Left forelimb (tissue), 1 donor: Measurements from ENCODE around the gene RGL4.
"Not testable (repeated sequence)": the region's sequence is repeated elsewhere in the genome, so short reads cannot be mapped to it uniquely, and the experiment has no call there.

Experiments
- DNase-seq: peaks from one replicate; pipeline ENCODE4 v3.0.0-alpha.2; 2018; ENCODE audit warnings: low spot score

The RGL4 gene

GRCh38 chr22:23698673-23699235, 7.9 kb downstream of the RGL4 start:
- DNase-seq, result no peak

DNA sequence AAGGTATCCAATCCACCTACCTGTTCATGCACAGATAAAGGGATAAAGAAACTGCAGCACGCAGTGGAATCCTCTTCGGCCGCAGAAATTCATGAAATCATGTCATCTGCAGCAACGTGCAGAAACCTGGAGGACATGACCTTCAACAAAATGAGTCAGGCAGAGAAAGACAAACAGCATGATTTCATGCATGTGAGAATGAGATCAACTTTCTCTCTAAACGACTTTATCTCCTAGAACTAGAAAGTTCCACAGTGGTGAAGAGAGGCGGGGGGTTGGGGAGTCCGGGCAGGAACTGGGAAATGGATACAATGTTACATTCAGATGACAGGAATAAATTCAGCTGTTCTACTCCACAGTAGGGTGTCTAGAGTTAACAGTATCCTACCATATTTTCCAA, 9.9 kb downstream of the RGL4 start:
- DNase-seq, result no peak

DNA sequence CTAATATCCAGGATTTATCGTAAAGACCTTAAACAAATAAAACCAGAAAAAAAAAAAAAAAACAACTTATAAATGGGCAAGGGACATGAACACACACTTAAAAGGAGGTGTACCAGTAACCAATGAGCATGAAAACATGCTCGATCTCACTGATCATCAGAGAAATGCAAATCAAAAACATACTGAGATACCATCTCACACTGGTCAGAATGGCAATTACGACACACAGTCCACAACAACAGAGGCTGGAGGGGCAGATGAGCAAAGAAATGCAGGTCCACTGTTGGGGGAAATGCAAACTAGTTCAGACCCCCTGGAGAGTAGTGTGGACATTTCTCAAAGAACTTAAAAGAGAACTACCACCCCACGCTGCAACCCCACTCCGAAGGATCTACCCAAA, 13.2 kb downstream of the RGL4 start:
- no peak for DNase-seq

GRCh38 chr22:23704829-23705228, 14.0 kb downstream of the RGL4 start:
- DNase-seq, result no peak

GRCh38 chr22:23705358-23705757, 14.5 kb downstream of the RGL4 start:
- no peak for DNase-seq

DNA sequence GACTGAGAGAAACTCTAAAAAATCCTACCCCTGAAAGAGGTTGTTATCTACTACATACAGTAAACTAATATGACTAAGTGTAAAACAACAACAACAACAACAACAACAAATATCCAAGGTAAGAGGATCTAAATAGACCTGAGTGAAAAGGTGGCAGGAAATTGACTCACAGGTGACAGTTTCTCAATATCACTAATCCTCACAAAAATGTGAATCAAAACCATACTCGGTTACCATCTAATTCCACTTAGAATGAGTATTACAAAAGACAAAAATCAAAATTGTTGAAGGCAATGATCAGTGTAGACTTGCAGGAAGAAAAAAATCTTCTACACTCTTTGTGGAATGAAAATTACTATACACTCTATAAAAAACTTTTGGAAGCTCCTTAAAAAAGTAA, 17.5 kb downstream of the RGL4 start:
- DNase-seq, result no peak

- DNase-seq, result no peak
These were observed 18.3 kb downstream of the RGL4 start for GRCh38 chr22:23709107-23709506.

DNA sequence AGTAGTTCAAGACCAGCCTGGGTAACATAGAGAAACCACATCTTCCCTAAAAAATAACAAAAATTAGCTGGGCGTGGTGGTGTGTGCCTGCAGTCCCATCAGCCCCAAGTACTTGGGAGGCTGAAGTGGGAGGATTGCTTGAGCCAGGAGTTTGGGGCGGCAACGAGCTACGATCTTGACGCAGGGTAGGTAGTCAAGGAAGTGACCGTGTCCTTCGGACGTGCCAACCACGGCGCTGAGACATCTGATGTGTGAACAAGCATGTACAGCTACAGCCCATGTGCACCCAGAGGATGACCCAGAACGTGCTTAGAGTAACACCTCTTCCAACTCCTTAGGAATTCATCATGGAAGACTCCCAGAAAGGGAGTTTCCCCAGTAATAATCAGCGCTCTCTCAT, 21.4 kb downstream of the RGL4 start:
- DNase-seq, result no peak

DNA sequence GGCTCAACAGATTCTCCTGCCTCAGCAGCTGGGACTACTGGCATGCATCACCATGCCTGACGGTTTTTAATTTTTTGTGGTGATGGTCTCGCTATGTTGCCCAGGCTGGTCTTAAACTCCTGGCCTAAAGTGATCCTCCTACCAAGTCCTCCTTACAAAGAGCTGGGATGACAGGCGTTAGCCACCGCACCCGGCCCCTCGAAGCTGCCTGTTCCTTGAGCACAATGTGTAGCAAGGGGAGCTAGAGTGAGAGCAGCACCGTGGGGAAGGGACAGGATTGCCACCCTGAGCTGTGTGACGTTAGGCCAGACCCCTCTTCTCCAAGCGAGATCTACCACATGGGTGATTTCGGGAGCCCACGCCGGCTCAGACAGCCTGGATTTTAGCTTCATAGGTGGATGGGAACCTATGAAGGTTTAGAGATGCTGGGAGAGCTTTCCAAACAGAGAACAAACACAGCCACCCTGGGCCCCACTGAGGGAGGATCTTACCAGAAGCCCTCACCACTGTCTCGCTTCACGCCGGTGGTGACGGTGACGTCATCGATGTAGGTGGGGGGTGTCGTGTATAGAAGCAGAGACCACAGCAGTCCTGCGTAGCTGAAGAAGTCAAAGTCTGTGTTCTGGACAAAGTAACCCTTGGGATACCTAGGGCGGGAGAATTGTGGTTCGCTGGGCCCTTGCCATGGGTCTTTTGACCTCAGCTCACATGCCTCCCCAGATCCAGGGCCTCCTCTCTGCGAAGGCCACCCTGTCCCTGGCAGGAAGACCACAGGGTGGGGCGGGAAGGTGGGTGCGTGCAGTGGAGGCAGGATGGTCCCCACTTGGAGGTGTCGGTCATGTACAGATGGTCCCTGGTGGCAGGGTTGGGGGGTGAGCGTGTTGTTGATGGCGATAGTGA, 23.1 kb downstream of the RGL4 start:
- no peak for DNase-seq

- no peak for DNase-seq
These were observed 24.1 kb downstream of the RGL4 start for GRCh38 chr22:23714596-23715578.

DNA sequence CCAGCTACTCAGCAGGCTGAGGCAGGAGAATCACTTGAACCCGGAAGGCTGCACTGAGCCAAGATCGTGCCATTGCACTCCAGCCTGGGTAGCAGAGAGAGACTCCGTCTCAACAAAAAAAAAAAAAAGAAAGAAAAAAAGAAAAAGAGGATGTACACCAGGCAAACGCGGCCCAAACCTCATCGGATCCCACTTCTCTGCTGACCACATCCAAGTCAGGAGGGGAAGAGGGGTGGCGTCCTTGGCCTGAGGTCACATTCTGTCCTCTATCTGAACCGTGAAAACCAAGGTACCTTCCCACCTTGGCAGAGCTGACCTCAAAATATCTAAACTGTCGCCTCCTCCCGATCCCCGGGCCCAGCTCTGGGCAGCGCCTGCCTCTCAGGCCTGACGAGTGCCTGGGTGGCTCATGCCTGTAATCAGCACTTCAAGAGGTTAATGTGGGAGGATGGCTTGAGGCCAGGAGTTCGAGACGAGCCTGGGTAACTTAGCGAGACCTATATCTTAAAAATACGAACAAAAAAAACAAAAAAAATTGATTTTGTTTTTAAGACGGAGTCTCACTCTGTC, 25.1 kb downstream of the RGL4 start:
- DNase-seq, result no peak

DNA sequence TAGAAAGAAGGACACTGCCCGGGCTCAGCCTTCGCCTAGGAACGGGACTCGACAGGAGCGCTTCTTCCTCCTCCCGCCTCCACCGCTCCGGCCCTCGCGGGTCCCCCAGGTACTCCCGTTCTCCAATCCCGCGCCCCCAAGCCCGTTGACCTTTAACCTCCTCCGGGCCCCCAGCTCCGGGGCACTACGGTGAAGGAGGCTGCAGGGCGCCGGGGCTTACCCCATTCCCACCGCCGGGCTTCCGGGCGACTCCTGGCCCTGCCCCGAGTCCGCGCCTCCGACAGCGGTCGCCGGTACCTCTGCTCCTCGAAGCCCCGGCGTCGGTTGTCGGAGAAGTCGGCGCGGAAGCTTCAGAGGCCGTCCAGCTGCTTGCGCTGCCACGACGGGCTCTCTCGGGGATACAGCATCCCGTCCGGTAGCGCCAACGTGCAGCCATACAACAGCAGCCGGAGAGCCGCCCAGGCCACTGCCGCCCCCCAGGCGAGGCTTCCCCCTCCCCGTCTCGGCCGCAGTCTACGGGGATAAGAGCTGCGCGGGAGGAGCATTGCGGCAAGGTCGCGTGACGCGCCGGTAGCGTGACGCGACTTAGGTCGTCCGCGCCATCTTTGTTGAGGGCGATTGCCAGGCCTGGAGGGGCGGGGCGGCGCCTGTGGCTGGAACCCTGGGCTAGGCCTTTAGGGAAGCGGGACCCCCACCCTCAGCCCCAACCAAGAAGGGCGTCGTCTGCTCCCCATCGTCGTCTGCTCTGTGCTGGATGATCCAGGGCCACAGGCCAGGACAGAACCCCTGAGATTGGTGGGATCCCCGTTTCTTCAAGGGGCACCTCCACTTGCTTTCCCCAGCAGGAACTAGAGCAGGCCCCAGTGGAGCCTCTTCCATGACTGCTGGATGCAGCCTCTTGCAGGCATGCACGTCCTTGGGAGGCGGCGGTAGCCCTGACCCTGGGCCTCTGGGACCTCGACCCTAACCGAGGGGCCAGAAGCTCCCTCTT, 26.3 kb downstream of the RGL4 start:
- peak; percentile 91 for DNase-seq

DNA sequence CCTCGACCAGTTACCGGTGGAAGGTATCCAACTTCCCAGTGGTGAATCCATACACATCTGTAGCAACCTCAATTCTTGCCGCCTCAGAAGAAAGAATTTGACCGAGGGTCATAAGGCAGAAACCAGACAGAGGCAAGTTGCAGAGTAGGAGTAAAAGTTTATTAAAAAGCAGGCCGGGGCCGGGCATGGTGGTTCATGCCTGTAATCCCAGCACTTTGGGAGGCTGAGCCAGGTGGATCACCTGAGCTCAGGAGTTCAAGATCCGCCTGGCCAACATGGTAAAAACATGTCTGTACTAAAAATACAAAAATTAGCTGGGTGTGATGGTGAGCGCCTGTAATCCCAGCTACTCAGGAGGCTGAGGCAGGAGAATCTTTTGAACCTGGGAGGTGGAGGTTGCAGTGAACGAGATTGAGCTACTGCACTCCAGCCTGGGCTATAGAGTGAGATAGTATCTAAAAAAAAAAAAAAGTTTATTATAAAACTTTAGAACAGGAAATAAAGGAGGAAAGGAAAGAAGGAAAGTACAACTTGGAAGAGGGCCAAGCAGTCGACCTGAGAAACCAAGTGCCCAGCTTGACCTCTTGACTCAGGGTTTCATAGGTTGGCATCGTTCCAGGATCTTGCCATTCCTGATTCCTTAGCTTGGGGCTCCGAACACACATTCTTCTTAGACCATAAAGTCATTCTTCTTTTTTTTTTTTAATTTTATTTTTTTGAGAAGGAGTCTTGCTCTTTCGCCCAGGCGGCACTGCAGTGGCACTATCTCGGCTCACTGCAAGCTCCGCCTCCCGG, 27.8 kb downstream of the RGL4 start:
- no peak for DNase-seq

DNA sequence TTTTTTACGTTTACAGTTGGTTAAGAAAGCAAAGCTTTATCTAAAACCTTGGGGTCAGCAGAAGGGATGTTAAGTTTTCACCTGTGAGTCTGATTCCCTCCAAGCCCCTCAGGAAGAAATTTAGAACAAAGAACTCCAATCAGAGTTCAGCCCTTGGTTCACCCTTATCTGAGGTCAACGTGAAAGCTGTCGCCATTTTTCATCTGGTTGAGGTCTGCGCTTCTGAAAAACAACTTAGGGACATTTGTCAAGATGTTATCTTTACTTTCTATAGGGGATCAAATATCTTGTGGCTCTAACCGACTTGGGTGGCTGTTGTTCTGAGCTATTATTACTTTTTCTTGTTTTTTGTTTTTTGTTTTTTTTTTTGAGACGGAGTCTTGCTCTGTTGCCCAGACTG, 30.0 kb downstream of the RGL4 start:
- no peak for DNase-seq

DNA sequence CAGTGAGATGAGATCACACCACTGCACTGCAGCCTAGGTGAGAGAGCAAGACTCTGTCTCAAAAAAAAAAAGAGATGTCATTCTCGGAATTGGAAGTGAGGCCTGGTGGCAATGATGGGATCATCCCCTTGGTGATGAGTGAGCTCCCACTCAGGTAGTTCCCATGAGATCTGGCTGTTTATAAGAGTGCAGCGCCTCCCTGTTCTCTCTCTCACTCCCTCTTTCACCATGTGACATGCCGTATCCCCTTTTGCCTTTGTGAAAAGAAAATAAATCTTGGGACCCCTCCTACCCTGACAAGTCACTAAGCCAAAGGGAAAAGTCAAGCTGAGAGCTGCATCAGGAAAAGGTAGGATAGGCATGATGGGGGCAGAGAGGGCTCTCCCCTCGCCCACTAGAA, 31.3 kb downstream of the RGL4 start:
- DNase-seq, result no peak

- DNase-seq, result no peak
These were observed 31.9 kb downstream of the RGL4 start for GRCh38 chr22:23722724-23723123.

GRCh38 chr22:23728108-23728507, 37.3 kb downstream of the RGL4 start:
- DNase-seq, result not testable (repeated sequence)

GRCh38 chr22:23737696-23738095, 46.9 kb downstream of the RGL4 start:
- no peak for DNase-seq

DNA sequence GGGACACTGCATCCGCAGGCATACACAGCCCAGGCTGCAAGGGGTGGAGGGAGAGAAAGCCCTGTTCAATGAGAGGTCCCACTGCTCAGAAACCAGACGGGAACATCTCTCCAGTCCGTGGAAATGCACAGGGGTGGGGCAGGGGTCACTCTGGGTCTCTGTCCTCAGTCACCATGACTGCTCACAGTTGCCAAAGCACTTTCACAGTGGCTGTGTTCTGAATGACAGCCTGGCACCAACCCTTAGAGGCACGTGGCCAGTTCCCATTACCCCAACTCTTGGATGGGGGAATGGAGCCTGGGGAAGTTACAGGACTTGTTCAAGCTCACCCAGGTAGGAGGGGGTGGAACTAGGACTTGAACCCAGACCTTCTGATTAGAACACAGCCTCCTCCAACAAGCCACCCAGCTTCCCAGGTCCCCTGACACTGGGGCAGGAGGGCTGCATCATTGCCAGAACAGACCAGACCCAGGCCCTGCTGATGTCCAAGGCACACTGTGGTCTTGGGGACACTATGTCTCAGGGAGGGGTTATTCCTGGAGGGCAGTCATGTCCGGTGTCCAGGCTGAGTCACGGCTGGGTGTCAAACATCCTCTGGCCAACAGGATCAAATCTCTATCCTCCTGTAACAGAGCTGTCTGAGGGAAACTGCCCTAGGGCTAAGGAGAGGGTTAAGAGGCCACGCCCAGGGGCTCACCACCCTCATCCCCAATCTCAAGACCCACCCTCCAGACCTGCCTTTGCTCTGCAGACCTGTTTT, 51.9 kb downstream of the RGL4 start:
- no peak for DNase-seq
